Right renal pelvis (tissue), 4 donors: ENCODE data around the gene YEATS4. TPM values are rescaled to one million over a fixed set of nuclear protein-coding genes. Genes with fewer than 3 reads are reported as not detected.

Experiments
- DNase-seq, 4 donors: peaks; one replicate each; pipeline ENCODE4 v3.0.0-alpha.2; 2013; ENCODE audit warnings: low read depth in 4 of 4, low spot score in 3 of 4, missing footprints in 1 of 4
- polyA plus RNA-seq, 4 donors: library from polyadenylated mRNA; unstranded; fragments of 120-200 nt; gene quantifications; one replicate each; pipeline ENCODE4 v1.2.1, GENCODE V29; 2013; ENCODE audit not compliant: insufficient read length in 4 of 4

Gene YEATS4
- polyA plus RNA-seq, 4 donors, result 28.2 to 37.8 (median 35.3) TPM

DNA sequence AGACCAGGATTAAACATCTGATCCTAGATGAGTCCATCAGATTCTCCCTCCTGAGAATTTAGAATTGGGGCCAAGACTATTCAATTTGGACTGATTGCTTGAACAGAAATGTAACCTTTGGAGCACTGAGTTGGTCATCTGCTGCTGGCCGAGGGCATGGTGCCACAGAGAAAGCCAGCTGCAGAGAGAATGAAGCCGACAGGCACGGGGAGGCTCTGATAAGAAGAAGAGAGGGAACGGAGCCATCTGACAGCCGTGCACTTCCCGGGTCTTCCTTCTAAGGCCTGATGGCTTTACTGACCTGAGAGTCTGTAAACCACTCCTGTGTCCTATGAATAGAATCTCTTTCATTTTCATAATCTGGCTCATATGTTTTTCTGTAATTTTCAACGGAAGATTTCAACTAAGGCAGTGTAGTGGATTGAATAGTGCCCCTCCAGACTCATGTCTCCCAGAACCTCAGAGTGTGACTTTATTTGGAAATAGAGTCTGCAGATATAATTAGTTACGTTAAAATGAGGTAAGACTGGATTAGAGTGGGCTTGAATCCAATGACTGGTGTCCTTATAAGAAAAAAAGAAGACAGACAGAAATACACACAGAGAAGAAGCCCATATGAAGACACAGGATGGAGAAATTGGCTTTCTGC is 71.5 kb downstream of the YEATS4 start:
- no peak for DNase-seq

DNA sequence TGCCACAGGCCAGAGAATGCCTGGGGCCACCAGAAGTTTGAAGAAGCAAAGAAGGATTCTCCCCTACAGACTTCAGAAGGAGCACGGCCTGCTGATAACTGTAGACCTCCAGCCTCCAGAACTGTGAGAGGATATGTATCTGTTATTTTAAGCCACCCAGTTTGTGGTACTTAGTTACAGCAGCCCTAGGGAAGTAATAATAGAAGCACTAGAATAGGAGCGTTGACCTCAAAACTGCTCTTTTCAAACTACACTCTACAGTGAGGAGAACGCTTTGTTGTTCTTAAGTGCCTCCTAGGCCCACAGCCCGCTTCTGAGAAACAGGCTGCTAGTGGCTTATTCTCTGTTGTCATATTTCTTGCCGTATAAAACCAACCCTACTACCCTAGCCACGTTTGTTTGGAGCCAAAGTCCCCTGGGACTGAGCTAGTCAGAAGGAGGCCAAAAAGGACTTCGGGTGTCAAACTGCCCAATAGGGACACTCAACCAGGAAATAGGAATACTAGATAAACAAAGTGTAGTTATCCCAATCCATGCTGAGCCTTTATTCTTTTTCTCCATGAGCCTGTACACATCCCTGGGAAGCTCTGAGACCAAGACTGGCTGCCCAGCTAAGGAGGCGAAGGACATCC is 72.2 kb downstream of the YEATS4 start:
- no peak for DNase-seq

DNA sequence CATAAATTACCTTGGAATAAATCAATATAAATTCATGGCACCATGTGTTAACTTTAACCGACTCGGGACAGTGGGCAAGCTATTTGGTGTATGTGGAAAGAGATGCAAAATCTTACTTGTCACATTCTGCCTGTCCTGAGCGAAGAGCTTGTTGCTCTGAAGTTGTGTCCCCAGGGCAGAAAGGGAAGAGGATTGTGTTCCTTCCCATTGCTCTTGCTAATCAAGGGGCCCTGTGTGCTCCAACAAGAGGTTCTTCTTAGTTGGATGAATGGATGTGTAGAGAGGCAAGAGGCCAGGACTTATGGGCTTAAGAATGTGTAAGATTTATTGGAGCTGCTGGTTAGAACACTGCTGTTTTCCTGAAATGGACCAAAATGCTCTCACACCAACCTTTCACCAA is 74.1 kb downstream of the YEATS4 start:
- no peak for DNase-seq

DNA sequence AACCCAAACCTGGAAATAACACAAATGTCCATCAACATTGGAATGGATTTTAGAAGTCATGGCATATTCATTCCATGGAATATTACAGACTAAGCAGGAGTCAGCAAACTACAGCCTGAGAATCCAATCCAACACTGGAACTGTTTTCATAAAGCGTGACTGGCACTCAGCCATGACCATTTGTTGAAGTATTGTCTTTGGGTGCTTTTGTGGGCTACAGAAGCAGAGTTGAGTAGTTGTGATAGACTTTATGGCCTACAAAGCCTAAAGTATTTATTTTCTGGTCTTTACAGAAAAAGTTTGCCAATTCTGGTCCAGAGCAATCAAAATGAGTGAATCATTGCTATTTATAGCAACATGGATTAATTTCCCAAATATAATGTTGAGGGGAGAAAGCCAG is 76.1 kb downstream of the YEATS4 start:
- DNase-seq, result no peak

DNA sequence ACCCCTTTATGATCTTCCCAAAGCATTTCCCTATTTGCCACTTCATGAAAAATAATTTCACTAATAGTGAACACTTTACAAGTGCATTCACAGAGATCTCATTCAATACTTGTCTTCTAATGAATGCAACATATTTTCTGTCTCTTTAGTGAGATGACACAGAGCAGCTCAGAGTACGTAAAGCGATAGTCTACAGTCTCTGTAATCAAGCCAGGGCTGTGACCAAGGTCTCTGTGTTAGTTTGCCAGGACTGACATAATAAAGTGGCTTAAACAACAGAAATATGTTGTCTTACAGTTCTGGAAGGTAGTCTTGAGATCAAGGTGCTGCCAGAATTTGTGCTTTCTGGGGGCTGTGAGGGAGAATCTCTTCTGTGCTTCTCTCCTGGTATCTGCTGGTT is 77.5 kb downstream of the YEATS4 start:
- no peak for DNase-seq

DNA sequence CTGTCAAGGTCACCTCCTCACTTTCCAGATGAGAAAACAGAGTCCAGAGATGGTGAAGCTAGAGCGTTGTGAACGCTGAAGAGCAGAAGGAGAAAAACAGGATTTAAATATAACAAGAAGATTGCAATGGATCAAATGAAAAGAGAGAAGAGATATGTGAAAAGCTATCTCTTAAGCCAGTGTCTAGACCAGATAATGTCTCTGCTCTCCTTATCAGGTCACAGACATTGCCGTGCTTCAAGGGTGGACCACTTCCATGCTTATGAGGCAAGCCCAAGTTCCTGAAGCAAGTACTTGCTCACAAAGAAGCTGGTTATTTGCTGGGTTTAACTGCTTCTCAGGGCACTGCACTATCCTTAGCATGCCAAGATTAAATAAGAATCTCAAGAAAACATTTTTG is 79.0 kb downstream of the YEATS4 start:
- no peak for DNase-seq

DNA sequence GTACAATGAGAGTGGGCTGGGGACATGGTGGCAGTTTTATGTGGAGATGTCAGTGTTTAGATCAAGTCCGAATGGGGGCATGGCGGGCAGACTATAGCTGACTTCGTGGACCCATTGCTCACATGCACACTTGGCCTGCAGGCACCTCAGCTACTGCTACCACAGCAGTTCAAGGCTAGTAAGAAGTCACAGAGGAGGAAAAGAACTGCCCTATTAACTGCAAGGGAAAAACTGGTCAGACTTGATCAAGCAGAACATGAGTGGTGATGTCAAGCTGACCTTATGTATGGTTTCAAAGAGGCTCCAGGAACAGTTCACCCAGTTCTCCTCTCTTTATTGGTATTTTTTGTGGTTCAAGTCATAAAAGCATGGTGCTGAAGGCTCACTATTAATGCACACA is 80.5 kb downstream of the YEATS4 start:
- no peak for DNase-seq

Other genes starting within 250 kb of the YEATS4 start
- gene CPSF6, start 120.2 kb upstream of the YEATS4 start, polyA plus RNA-seq, result 100 to 1,000 TPM in 3 of 4 donors, 10 to 100 TPM in 1; 93.4 to 121 (median 110) TPM
- 10 to 100 TPM; 19.9 to 26.6 (median 23.1) TPM for gene LYZ, start 11.4 kb upstream of the YEATS4 start, polyA plus RNA-seq
- 10 to 100 TPM; 39.4 to 55.5 (median 48.5) TPM for gene FRS2, start 110.6 kb downstream of the YEATS4 start, polyA plus RNA-seq
- gene CCT2, start 225.7 kb downstream of the YEATS4 start, polyA plus RNA-seq, result 100 to 1,000 TPM; 236 to 256 (median 242) TPM